SK-N-MC (cell line): ENCODE measurements around the gene EPX.

Experiments used
- EZH2 ChIP-seq: fragments of 200-600 bp; sonication (generic); IDR thresholded peaks from one replicate; pipeline ENCODE4 v1.6.1; 2017; ENCODE audit warnings: antibody characterized with exemption
- FOXP2 ChIP-seq: optimal IDR thresholded peaks from 2 replicates; pipeline ENCODE3; 2011; ENCODE audit warnings: mild to moderate bottlenecking, moderate library complexity; ENCODE audit not compliant: insufficient read depth; ENCODE audit errors: extremely low read length, control extremely low read depth
- POLR2AphosphoS5 ChIP-seq: IDR thresholded peaks from 2 replicates; pipeline ENCODE4 v1.6.1; 2012; ENCODE audit warnings: mild to moderate bottlenecking, low read depth, low read length, borderline replicate concordance

- TF ChIP-seq EZH2 (no peak), POLR2AphosphoS5 (no peak), FOXP2 (no peak)
Measured at GRCh38 chr17:58144801-58145200, 47.7 kb upstream of the EPX start.
